Gastroesophageal sphincter (tissue), 2 donors: ENCODE data around the gene SLC22A7.

Experiments
- EP300 ChIP-seq: sonication (generic); formaldehyde crosslinking; IDR thresholded peaks from one replicate; pipeline ENCODE4 v1.6.1; 2017; ENCODE audit warnings: antibody characterized with exemption, mild to moderate bottlenecking
- POLR2AphosphoS5 ChIP-seq: sonication (generic); formaldehyde crosslinking; IDR thresholded peaks from one replicate; pipeline ENCODE4 v1.6.1; 2017; ENCODE audit warnings: antibody characterized with exemption

- TF ChIP-seq EP300 (no peak), POLR2AphosphoS5 (no peak)
Observed at GRCh38 chr6:43331470-43331869, 33.4 kb downstream of the SLC22A7 start.
